GM23248 (cell line): ENCODE results near the gene CCDC192. TPM values are rescaled to one million over a fixed set of nuclear protein-coding genes. Genes with fewer than 3 reads are reported as not detected.
"Not testable (repeated sequence)": the region's sequence is repeated elsewhere in the genome, so short reads cannot be mapped to it uniquely, and the experiment has no call there.

Experiments used
- DNase-seq: peaks from one replicate; pipeline ENCODE4 v3.0.0-alpha.2; 2015
- H2AFZ ChIP-seq: fragments of 200-600 bp; sonication (generic); 2 replicates; pipeline ENCODE4 v1.6.1; 2016; ENCODE audit warnings: antibody characterized with exemption
- H3F3A ChIP-seq: fragments of 200-600 bp; sonication (generic); 2 replicates; pipeline ENCODE4 v1.6.1; 2016; ENCODE audit warnings: mild to moderate bottlenecking, antibody characterized with exemption, mixed run types; ENCODE audit not compliant: insufficient read depth
- H3K27ac ChIP-seq: fragments of 200-600 bp; sonication (generic); 2 replicates; pipeline ENCODE4 v1.5.1; 2016; ENCODE audit warnings: mild to moderate bottlenecking
- H3K27me3 ChIP-seq: fragments of 200-600 bp; sonication (generic); replicated peaks from 2 replicates; pipeline ENCODE4 v1.6.1; 2016; ENCODE audit warnings: mild to moderate bottlenecking; ENCODE audit not compliant: insufficient read depth
- H3K36me3 ChIP-seq: fragments of 200-600 bp; sonication (generic); 2 replicates; pipeline ENCODE4 v1.6.1; 2016; ENCODE audit warnings: low read depth, mild to moderate bottlenecking
- H3K4me1 ChIP-seq: fragments of 200-600 bp; sonication (generic); 2 replicates; pipeline ENCODE4 v1.6.1; 2016; ENCODE audit warnings: mild to moderate bottlenecking; ENCODE audit not compliant: insufficient read depth
- H3K4me2 ChIP-seq: fragments of 200-600 bp; sonication (generic); one replicate; pipeline ENCODE4 v1.6.1; 2016; ENCODE audit warnings: mild to moderate bottlenecking; ENCODE audit not compliant: unreplicated experiment
- H3K4me3 ChIP-seq: fragments of 200-600 bp; sonication (generic); 2 replicates; pipeline ENCODE4 v1.5.1; 2016; ENCODE audit warnings: mild to moderate bottlenecking
- H3K79me2 ChIP-seq: fragments of 200-600 bp; sonication (generic); 2 replicates; pipeline ENCODE4 v1.6.1; 2016; ENCODE audit warnings: mild to moderate bottlenecking; ENCODE audit not compliant: insufficient read depth
- H3K9ac ChIP-seq: fragments of 200-600 bp; sonication (generic); 2 replicates; pipeline ENCODE4 v1.6.1; 2016; ENCODE audit warnings: mild to moderate bottlenecking
- H3K9me2 ChIP-seq: fragments of 200-600 bp; sonication (generic); 2 replicates; pipeline ENCODE4 v1.6.1; 2016; ENCODE audit warnings: mixed run types, mild to moderate bottlenecking, moderate library complexity; ENCODE audit not compliant: insufficient read depth
- H3K9me3 ChIP-seq: fragments of 200-600 bp; sonication (generic); one replicate; pipeline ENCODE4 v1.6.1; 2017; ENCODE audit warnings: low read depth
- H4K20me1 ChIP-seq: fragments of 200-600 bp; sonication (generic); 2 replicates; pipeline ENCODE4 v1.6.0; 2016; ENCODE audit not compliant: insufficient read depth
- EZH2 ChIP-seq: fragments of 200-600 bp; sonication (generic); IDR thresholded peaks from 2 replicates; pipeline ENCODE4 v1.6.1; 2018; ENCODE audit warnings: antibody characterized with exemption, mild to moderate bottlenecking; ENCODE audit not compliant: insufficient read depth, poor library complexity, severe bottlenecking
- EZH2phosphoT487 ChIP-seq: fragments of 200-600 bp; sonication (generic); IDR thresholded peaks from 2 replicates; pipeline ENCODE4 v1.6.1; 2018; ENCODE audit warnings: antibody characterized with exemption, moderate library complexity, mild to moderate bottlenecking, low read depth; ENCODE audit not compliant: insufficient read depth
- WGBS, 2 experiments: methylation state at CpG; one replicate each; pipeline ENCODE4 v1.1.6; 2015 to 2017; ENCODE audit warnings: low lambda C conversion rate in 2 of 2, low coverage in 1 of 2; ENCODE audit errors: missing lambda C conversion rate in 2 of 2; 5-methylcytosine and 5-hydroxymethylcytosine counted together
- in situ Hi-C: fragments of 300-500 bp; cut with MboI; formaldehyde crosslinking; loops from 2 replicates; pipeline ENCODE4 v1.15.0; 2020
- polyA plus RNA-seq: library from polyadenylated mRNA; unstranded; fragments of >200 nt; fragmentation: Nextera tagmentation; extraction: Ambion mirVana; gene quantifications from 2 replicates; pipeline ENCODE4 v1.2.1, GENCODE V29; 2016
- total RNA-seq: library from RNA; depleted of rRNA; stranded (reverse); fragments of >200 nt; shearing (Covaris generic); gene quantifications from 2 replicates; pipeline ENCODE4 v1.2.3, GENCODE V29; 2014

Gene CCDC192
- total and polyA plus RNA-seq, 2 experiments from 2014 or later: 0.40 TPM; not detected in 1

- 0 out of 2 replicates have a peak, but pooled peaks cover 7% of the 10 kb centered on the region for H3F3A ChIP-seq
- WGBS, 2 experiments: 8 to 24% methylated on average over 1 of the region's 1 CpG
- no peak overlapping the region for H2AFZ ChIP-seq
- no peak overlapping the region for H3K9ac ChIP-seq
- no peak overlapping the region for H3K4me2 ChIP-seq
- no peaks in the 10 kb centered on the region for H3K9me3 ChIP-seq
- H3K27me3 ChIP-seq: peaks cover 18% of the 10 kb centered on the region
- no peak overlapping the region for H3K27ac ChIP-seq
- H4K20me1 ChIP-seq: no peaks in the 10 kb centered on the region
- DNase-seq: no peak
- no peak overlapping the region for H3K4me3 ChIP-seq
- H3K79me2 ChIP-seq: no peaks in the 10 kb centered on the region
- in situ Hi-C loops: no loop called here
- TF ChIP-seq EZH2phosphoT487 (no peak), EZH2 (no peak)
- H3K36me3 ChIP-seq: no peaks in the 10 kb centered on the region
- H3K4me1 ChIP-seq: peaks cover 12% of the 10 kb centered on the region
- no peaks in the 10 kb centered on the region for H3K9me2 ChIP-seq
Measured at GRCh38 chr5:127706691-127707090, 3.5 kb downstream of the CCDC192 start.

GRCh38 chr5:127707209-127707608, 4.0 kb downstream of the CCDC192 start:
- no peak for DNase-seq
- H3F3A ChIP-seq: 0 out of 2 replicates have a peak, but pooled peaks cover 7% of the 10 kb centered on the region
- H2AFZ ChIP-seq: no peak overlapping the region
- H3K79me2 ChIP-seq: no peaks in the 10 kb centered on the region
- H3K27me3 ChIP-seq: peaks cover 21% of the 10 kb centered on the region
- H3K36me3 ChIP-seq: no peaks in the 10 kb centered on the region
- H3K4me2 ChIP-seq: no peak overlapping the region
- WGBS, 2 experiments: 56 to 68% methylated on average over 3 of the region's 3 CpGs
- peaks cover 12% of the 10 kb centered on the region for H3K4me1 ChIP-seq
- H3K4me3 ChIP-seq: no peak overlapping the region
- TF ChIP-seq EZH2phosphoT487 (no peak), EZH2 (no peak)
- H3K9me3 ChIP-seq: no peaks in the 10 kb centered on the region
- H3K27ac ChIP-seq: no peak overlapping the region
- in situ Hi-C loops: no loop called here
- no peaks in the 10 kb centered on the region for H4K20me1 ChIP-seq
- no peaks in the 10 kb centered on the region for H3K9me2 ChIP-seq
- H3K9ac ChIP-seq: no peak overlapping the region

GRCh38 chr5:127713083-127713482, 9.9 kb downstream of the CCDC192 start:
- DNase-seq: not testable (repeated sequence)

GRCh38 chr5:127718181-127718580, 15.0 kb downstream of the CCDC192 start:
- no peak for DNase-seq
- WGBS, 2 experiments: 5% methylated on average over 1 of the region's 1 CpG
- TF ChIP-seq EZH2phosphoT487 (no peak), EZH2 (no peak)
- no peaks in the 10 kb centered on the region for H3K36me3 ChIP-seq
- no peaks in the 10 kb centered on the region for H3K9me3 ChIP-seq
- no peaks in the 10 kb centered on the region for H3K4me1 ChIP-seq
- H3K4me3 ChIP-seq: no peak overlapping the region
- H2AFZ ChIP-seq: no peak overlapping the region
- H3F3A ChIP-seq: no peaks in the 10 kb centered on the region
- 0 out of 2 replicates have a peak, but pooled peaks cover 3% of the 10 kb centered on the region for H3K27me3 ChIP-seq
- no peak overlapping the region for H3K9ac ChIP-seq
- no peak overlapping the region for H3K4me2 ChIP-seq
- H3K27ac ChIP-seq: no peak overlapping the region
- H4K20me1 ChIP-seq: no peaks in the 10 kb centered on the region
- H3K79me2 ChIP-seq: no peaks in the 10 kb centered on the region
- H3K9me2 ChIP-seq: no peaks in the 10 kb centered on the region
- in situ Hi-C loops: no loop called here

More at GRCh38 chr5:127713083-127713482, 9.9 kb downstream of the CCDC192 start:
- in situ Hi-C loops, H2AFZ ChIP-seq, H3K9ac ChIP-seq, H3K4me1 ChIP-seq, H3K9me2 ChIP-seq, H3K79me2 ChIP-seq, H3K4me3 ChIP-seq, H3K36me3 ChIP-seq, H3K27ac ChIP-seq, H4K20me1 ChIP-seq, H3K4me2 ChIP-seq, H3F3A ChIP-seq, H3K9me3 ChIP-seq: not testable (repeated sequence)
- WGBS, 2 experiments: 31 to 33% methylated on average over 4 of the region's 4 CpGs
- peaks cover 22% of the 10 kb centered on the region for H3K27me3 ChIP-seq

GRCh38 chr5:127723571-127723970, 20.4 kb downstream of the CCDC192 start:
- in situ Hi-C loops: no loop called here
- no peak for TF ChIP-seq EZH2phosphoT487
- no peak for TF ChIP-seq EZH2

More at GRCh38 chr5:127723571-127723970, 20.4 kb downstream of the CCDC192 start:
- H3K27me3 ChIP-seq: no peaks in the 10 kb centered on the region
- H3K4me1 ChIP-seq: peaks cover 7% of the 10 kb centered on the region; the same call in 1 of the 2 replicates
- peak; percentile 54 for DNase-seq
- no peaks in the 10 kb centered on the region for H3F3A ChIP-seq
- H3K4me2 ChIP-seq: no peak overlapping the region
- no peaks in the 10 kb centered on the region for H3K36me3 ChIP-seq
- H3K4me3 ChIP-seq: no peak overlapping the region
- H3K9me3 ChIP-seq: no peaks in the 10 kb centered on the region
- WGBS, 2 experiments: 57 to 58% methylated on average over 2 of the region's 2 CpGs
- no peak overlapping the region for H3K27ac ChIP-seq
- no peak overlapping the region for H2AFZ ChIP-seq
- no peak overlapping the region for H3K9ac ChIP-seq
- H3K9me2 ChIP-seq: no peaks in the 10 kb centered on the region
- H4K20me1 ChIP-seq: no peaks in the 10 kb centered on the region
- no peaks in the 10 kb centered on the region for H3K79me2 ChIP-seq
